Measurements from ENCODE around the gene GYPE. TPM values are rescaled to one million over a fixed set of nuclear protein-coding genes. Genes with fewer than 3 reads are reported as not detected.
"Not testable (repeated sequence)": the region's sequence is repeated elsewhere in the genome, so short reads cannot be mapped to it uniquely, and the experiment has no call there.

Gene GYPE
- total RNA-seq, 1 experiment from 2014 or later, result not detected

DNA sequence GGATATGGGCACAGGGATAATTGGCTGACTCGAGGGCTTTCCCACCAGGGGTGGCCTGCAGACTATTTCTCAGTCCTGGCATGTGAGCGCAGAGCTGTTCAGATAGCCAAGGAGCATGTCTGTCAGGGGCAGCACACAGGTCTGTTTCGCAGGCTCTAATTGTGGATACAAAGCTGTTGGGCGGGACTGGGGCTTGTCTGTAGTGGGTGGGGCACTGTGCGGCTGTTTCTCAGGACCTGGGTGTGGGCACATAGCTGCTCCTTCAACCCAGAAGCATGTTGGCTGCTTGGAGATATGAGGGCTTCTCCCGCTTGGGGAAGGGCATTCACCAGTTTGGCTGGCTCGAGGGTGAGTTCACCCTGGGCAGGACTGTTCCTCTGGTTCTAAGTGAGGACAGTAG is 65.9 kb downstream of the GYPE start:
- H3K27ac Mint-ChIP-seq (ENCODE audit: low read depth, unreplicated experiment); H3K4me3 Mint-ChIP-seq (ENCODE audit: unreplicated experiment); DNase-seq (ENCODE audit: unreplicated experiment); H3K9me3 Mint-ChIP-seq (ENCODE audit: unreplicated experiment); CTCF ChIA-PET; BruUV-seq (replicated peaks); H3K27me3 Mint-ChIP-seq (ENCODE audit: insufficient read depth, unreplicated experiment); intact Hi-C loops (cut with micrococcal nuclease); H3K36me3 Mint-ChIP-seq (ENCODE audit: insufficient read depth, unreplicated experiment); POLR2A ChIA-PET: not testable (repeated sequence)
- H3K4me1 Mint-ChIP-seq (ENCODE audit: insufficient read depth, unreplicated experiment), result peaks cover 11% of the 10 kb centered on the region

DNA sequence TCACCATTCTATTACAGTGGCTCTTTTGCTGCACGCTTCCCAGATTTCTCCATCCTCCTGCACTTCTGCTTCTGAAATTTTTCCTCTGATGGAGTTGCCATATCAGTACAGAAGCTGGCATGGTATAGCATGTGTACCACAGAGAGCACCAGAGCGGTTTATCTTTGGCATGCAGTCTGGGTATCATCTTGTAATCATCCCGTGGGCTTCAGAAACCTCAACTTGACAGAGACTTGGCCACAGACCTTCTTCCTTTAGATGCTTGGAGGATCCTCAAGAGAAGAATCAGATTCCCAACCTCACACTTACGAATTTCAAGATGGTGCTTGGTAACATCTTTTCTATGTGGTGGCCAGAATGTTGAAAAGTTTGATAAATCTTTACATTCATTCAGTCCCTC is 71.2 kb downstream of the GYPE start:
- CTCF ChIA-PET; H3K4me3 Mint-ChIP-seq (ENCODE audit: unreplicated experiment); H3K36me3 Mint-ChIP-seq (ENCODE audit: insufficient read depth, unreplicated experiment); POLR2A ChIA-PET; H3K27ac Mint-ChIP-seq (ENCODE audit: low read depth, unreplicated experiment); H3K9me3 Mint-ChIP-seq (ENCODE audit: unreplicated experiment); BruUV-seq (replicated peaks); intact Hi-C loops (cut with micrococcal nuclease); DNase-seq (ENCODE audit: unreplicated experiment); H3K27me3 Mint-ChIP-seq (ENCODE audit: insufficient read depth, unreplicated experiment); H3K4me1 Mint-ChIP-seq (ENCODE audit: insufficient read depth, unreplicated experiment): not testable (repeated sequence)

DNA sequence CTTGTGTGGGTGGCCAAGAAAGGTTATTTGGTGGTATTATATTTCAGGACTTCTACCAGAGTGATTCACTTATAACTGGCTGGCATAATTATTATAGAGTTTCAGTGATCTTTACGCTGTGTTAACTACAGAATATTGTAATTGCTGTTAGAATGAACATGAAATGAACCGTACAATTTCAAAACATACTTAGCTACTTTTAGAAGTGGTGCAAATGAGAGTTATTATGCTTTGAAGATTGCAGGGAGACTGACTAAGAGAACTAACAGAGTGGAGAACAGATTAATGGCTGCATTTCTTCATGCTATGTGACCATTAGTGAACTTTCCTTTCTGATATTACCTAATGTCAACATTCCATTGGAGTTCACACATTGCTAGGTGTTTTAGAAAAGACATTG is 71.7 kb downstream of the GYPE start:
- H3K27ac Mint-ChIP-seq (ENCODE audit: low read depth, unreplicated experiment); H3K27me3 Mint-ChIP-seq (ENCODE audit: insufficient read depth, unreplicated experiment); H3K4me1 Mint-ChIP-seq (ENCODE audit: insufficient read depth, unreplicated experiment); H3K9me3 Mint-ChIP-seq (ENCODE audit: unreplicated experiment); CTCF ChIA-PET; H3K36me3 Mint-ChIP-seq (ENCODE audit: insufficient read depth, unreplicated experiment); H3K4me3 Mint-ChIP-seq (ENCODE audit: unreplicated experiment); BruUV-seq (replicated peaks); intact Hi-C loops (cut with micrococcal nuclease); DNase-seq (ENCODE audit: unreplicated experiment); POLR2A ChIA-PET: not testable (repeated sequence)

DNA sequence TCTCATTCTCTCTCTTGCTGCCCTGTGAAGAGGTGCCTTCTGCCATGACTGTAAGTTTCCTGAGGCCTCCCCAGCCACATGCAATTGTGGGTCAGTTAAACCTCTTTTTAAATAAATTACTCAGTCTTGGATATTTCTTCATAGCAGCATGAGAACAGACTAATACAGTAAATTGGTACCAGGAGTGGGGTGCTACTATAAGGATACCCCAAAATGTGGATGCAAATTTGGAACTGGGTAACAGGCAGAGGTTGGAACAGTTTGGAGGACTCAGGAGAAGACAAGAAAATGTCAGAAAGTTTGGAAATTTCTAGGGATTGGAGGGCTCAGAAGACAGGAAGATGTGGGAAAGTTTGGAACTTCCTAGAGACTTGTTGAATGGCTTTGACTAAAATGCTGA is 74.8 kb downstream of the GYPE start:
- POLR2A ChIA-PET; BruUV-seq (replicated peaks); H3K4me3 Mint-ChIP-seq (ENCODE audit: unreplicated experiment); CTCF ChIA-PET; H3K9me3 Mint-ChIP-seq (ENCODE audit: unreplicated experiment); H3K27ac Mint-ChIP-seq (ENCODE audit: low read depth, unreplicated experiment); H3K36me3 Mint-ChIP-seq (ENCODE audit: insufficient read depth, unreplicated experiment); DNase-seq (ENCODE audit: unreplicated experiment); H3K4me1 Mint-ChIP-seq (ENCODE audit: insufficient read depth, unreplicated experiment); intact Hi-C loops (cut with micrococcal nuclease): not testable (repeated sequence)
- H3K27me3 Mint-ChIP-seq (ENCODE audit: insufficient read depth, unreplicated experiment), result peaks cover 21% of the 10 kb centered on the region

DNA sequence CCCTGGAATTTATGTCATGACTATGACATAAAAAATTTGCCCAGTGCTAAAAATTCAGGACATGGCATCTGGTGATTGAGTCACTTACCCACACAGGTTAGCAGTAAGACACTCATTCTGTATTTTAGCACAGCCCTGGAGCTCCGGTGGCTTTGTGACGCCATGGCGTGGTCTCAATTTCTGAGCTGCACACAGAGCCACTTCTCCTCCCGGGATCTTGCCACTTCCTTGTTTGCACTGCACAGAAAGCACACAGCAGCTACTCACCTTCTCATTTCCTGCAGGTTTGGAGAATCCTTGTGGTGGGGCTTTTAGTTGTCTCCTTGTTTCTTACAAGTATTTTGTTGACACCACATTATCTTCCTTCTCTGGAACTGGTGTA is 76.1 kb downstream of the GYPE start:
- POLR2A ChIA-PET; H3K27ac Mint-ChIP-seq (ENCODE audit: low read depth, unreplicated experiment); H3K36me3 Mint-ChIP-seq (ENCODE audit: insufficient read depth, unreplicated experiment); H3K4me3 Mint-ChIP-seq (ENCODE audit: unreplicated experiment); BruUV-seq (replicated peaks); CTCF ChIA-PET; intact Hi-C loops (cut with micrococcal nuclease); DNase-seq (ENCODE audit: unreplicated experiment); H3K9me3 Mint-ChIP-seq (ENCODE audit: unreplicated experiment); H3K4me1 Mint-ChIP-seq (ENCODE audit: insufficient read depth, unreplicated experiment): not testable (repeated sequence)
- H3K27me3 Mint-ChIP-seq (ENCODE audit: insufficient read depth, unreplicated experiment), result peaks cover 27% of the 10 kb centered on the region

Other genes starting within 250 kb of the GYPE start
- not detected in 2 replicates for gene FREM3, start 204.9 kb downstream of the GYPE start, total RNA-seq (2022)
- not detected in 2 replicates for gene GYPB, start 113.8 kb upstream of the GYPE start, total RNA-seq (2022)
- not detected in 2 replicates for gene GYPA, start 235.2 kb upstream of the GYPE start, total RNA-seq (2022)